Vagina (tissue), 2 donors: Measurements from ENCODE around the gene PIMREG. TPM values are rescaled to one million over a fixed set of nuclear protein-coding genes. Genes with fewer than 3 reads are reported as not detected.
A peak's percentile ranks its signal among the peaks of the same experiment; 100 is the strongest.

Source experiments
- DNase-seq, 2 donors: peaks; one replicate each; pipeline ENCODE4 v3.0.0-alpha.2; 2017; ENCODE audit errors: extremely low spot score in 2 of 2
- H3K27ac ChIP-seq: fragments of 200-600 bp; sonication (generic); one replicate; pipeline ENCODE4 v1.5.1; 2019
- H3K27me3 ChIP-seq: fragments of 200-600 bp; sonication (generic); one replicate; pipeline ENCODE4 v1.5.1; 2019
- H3K36me3 ChIP-seq, 2 donors: fragments of 200-600 bp; sonication (generic); one replicate each; pipeline ENCODE4 v1.5.1; 2017 to 2019
- H3K4me1 ChIP-seq: fragments of 200-600 bp; sonication (generic); one replicate; pipeline ENCODE4 v1.5.1; 2019
- H3K4me3 ChIP-seq, 2 donors: fragments of 200-600 bp; sonication (generic); 1 replicate in 1 of 2; 2 replicates in 1 of 2; pipeline ENCODE4 v1.5.1; 2016 to 2019
- H3K9me3 ChIP-seq: fragments of 200-600 bp; sonication (generic); one replicate; pipeline ENCODE4 v1.5.1; 2019
- POLR2A ChIP-seq, 2 donors: fragments of 450-650 bp; IDR thresholded peaks; one replicate each; pipeline ENCODE4 v1.6.1; 2017; ENCODE audit warnings: antibody characterized with exemption in 2 of 2, mild to moderate bottlenecking in 2 of 2, moderate library complexity in 2 of 2
- POLR2AphosphoS5 ChIP-seq, 2 donors: sonication (generic); formaldehyde crosslinking; IDR thresholded peaks; one replicate each; pipeline ENCODE4 v1.9.0; 2017; ENCODE audit warnings: antibody characterized with exemption in 2 of 2, mild to moderate bottlenecking in 2 of 2, low read depth in 1 of 2; ENCODE audit not compliant: insufficient read depth in 1 of 2
- intact Hi-C: fragments of 100-400 bp; cut with DNase I; formaldehyde crosslinking; loops from one replicate; pipeline ENCODE4 v1.15.1; 2023
- total RNA-seq: library from RNA; depleted of rRNA; stranded (reverse); fragments of >200 nt; gene quantifications from one replicate; pipeline ENCODE4 v1.2.3, GENCODE V29; 2016
- TF ChIP-seq, protein P1 (sequence below), 3 experiments: fragments of 450-650 bp in 2 of 3; fragments of 200-600 bp in 1 of 3; sonication (generic) in 1 of 3; IDR thresholded peaks; one replicate each; pipeline ENCODE4 v1.5.1; 2017 to 2019; ENCODE audit warnings: antibody characterized with exemption in 3 of 3, mild to moderate bottlenecking in 2 of 3, moderate library complexity in 2 of 3

Gene PIMREG
- total RNA-seq, 1 donor from 2014 or later = 0.74 TPM

DNA sequence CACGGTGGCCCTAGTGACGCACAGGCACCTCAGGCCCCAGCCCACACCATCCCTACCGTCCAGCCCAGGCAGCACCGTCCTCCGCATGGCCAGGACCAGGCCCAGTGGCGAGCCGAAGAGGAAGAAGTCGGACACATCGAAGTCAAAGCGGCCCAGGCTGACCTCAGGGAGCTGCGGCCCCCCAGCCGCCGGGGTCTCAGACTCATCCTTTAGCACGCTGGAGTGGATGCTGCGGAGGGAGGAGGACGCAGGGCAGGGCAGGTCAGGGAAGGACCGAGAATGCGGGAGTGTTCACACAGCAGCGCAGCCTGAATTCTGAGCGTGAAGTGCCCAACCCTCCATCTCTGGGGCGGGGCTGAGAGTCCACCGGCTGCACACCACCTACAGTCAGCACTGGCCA is 30.1 kb downstream of the PIMREG start:
- H3K27me3 ChIP-seq = no peaks in the 10 kb centered on the region
- H3K36me3 ChIP-seq = no peaks in the 10 kb centered on the region
- intact Hi-C loops = no loop called here
- H3K4me3 ChIP-seq = no peak overlapping the region
- peaks cover 23% of the 10 kb centered on the region for H3K4me1 ChIP-seq
- H3K27ac ChIP-seq = no peak overlapping the region
- DNase-seq = no peak
- no peaks in the 10 kb centered on the region for H3K9me3 ChIP-seq
- TF ChIP-seq, protein P1, sequence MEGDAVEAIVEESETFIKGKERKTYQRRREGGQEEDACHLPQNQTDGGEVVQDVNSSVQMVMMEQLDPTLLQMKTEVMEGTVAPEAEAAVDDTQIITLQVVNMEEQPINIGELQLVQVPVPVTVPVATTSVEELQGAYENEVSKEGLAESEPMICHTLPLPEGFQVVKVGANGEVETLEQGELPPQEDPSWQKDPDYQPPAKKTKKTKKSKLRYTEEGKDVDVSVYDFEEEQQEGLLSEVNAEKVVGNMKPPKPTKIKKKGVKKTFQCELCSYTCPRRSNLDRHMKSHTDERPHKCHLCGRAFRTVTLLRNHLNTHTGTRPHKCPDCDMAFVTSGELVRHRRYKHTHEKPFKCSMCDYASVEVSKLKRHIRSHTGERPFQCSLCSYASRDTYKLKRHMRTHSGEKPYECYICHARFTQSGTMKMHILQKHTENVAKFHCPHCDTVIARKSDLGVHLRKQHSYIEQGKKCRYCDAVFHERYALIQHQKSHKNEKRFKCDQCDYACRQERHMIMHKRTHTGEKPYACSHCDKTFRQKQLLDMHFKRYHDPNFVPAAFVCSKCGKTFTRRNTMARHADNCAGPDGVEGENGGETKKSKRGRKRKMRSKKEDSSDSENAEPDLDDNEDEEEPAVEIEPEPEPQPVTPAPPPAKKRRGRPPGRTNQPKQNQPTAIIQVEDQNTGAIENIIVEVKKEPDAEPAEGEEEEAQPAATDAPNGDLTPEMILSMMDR (IDR thresholded peaks at IDR 0.05) = no peak
- no peak for TF ChIP-seq POLR2AphosphoS5 (IDR thresholded peaks at IDR 0.05; ENCODE audit: insufficient read depth in 1 of 2, low read depth in 1 of 2)

- intact Hi-C loops = no loop called here
- Histone ChIP-seq H3K4me3 (no peak overlapping the region), H3K27ac (no peak overlapping the region), H3K27me3 (no peaks in the 10 kb centered on the region), H3K4me1 (peaks cover 23% of the 10 kb centered on the region), H3K36me3 (no peaks in the 10 kb centered on the region), H3K9me3 (no peaks in the 10 kb centered on the region)
- TF ChIP-seq POLR2A (IDR thresholded peaks at IDR 0.05) = no peak
- TF ChIP-seq, protein P1 (IDR thresholded peaks at IDR 0.05) = no peak
- no peak for TF ChIP-seq POLR2AphosphoS5 (IDR thresholded peaks at IDR 0.05; ENCODE audit: insufficient read depth in 1 of 2, low read depth in 1 of 2)
- no peak for DNase-seq
These were observed 30.7 kb downstream of the PIMREG start for GRCh38 chr17:6474906-6475305.

GRCh38 chr17:6475411-6475810 is 31.2 kb downstream of the PIMREG start:
- Histone ChIP-seq H3K4me3 (no peak overlapping the region), H3K27me3 (no peaks in the 10 kb centered on the region), H3K4me1 (peaks cover 23% of the 10 kb centered on the region), H3K36me3 (no peaks in the 10 kb centered on the region), H3K27ac (no peak overlapping the region), H3K9me3 (no peaks in the 10 kb centered on the region)
- intact Hi-C loops = no loop called here
- DNase-seq = no peak
- no peak for TF ChIP-seq POLR2A (IDR thresholded peaks at IDR 0.05)
- TF ChIP-seq, protein P1 (IDR thresholded peaks at IDR 0.05) = no peak
- TF ChIP-seq POLR2AphosphoS5 (IDR thresholded peaks at IDR 0.05; ENCODE audit: insufficient read depth in 1 of 2, low read depth in 1 of 2) = no peak

GRCh38 chr17:6476076-6476809 is 32.0 kb downstream of the PIMREG start:
- H3K27ac ChIP-seq = no peak overlapping the region
- peaks cover 23% of the 10 kb centered on the region for H3K4me1 ChIP-seq
- TF ChIP-seq POLR2AphosphoS5 (IDR thresholded peaks at IDR 0.05; ENCODE audit: insufficient read depth in 1 of 2, low read depth in 1 of 2) = peak in 1 of 2 donors; percentile 9
- TF ChIP-seq, protein P1 (IDR thresholded peaks at IDR 0.05) = no peak
- H3K36me3 ChIP-seq = no peaks in the 10 kb centered on the region
- H3K27me3 ChIP-seq = no peaks in the 10 kb centered on the region
- DNase-seq = no peak
- no peaks in the 10 kb centered on the region for H3K9me3 ChIP-seq
- intact Hi-C loops = no loop called here
- no peak overlapping the region for H3K4me3 ChIP-seq

GRCh38 chr17:6476810-6477179 is 32.5 kb downstream of the PIMREG start:
- no peak overlapping the region for H3K4me3 ChIP-seq

More at GRCh38 chr17:6476810-6477179, 32.5 kb downstream of the PIMREG start:
- TF ChIP-seq, protein P1 (IDR thresholded peaks at IDR 0.05) = no peak
- no peak for TF ChIP-seq POLR2AphosphoS5 (IDR thresholded peaks at IDR 0.05; ENCODE audit: insufficient read depth in 1 of 2, low read depth in 1 of 2)
- no peak for TF ChIP-seq POLR2A (IDR thresholded peaks at IDR 0.05)
- intact Hi-C loops = no loop called here
- H3K4me1 ChIP-seq = peaks cover 18% of the 10 kb centered on the region
- H3K27ac ChIP-seq = no peak overlapping the region
- no peaks in the 10 kb centered on the region for H3K36me3 ChIP-seq
- H3K9me3 ChIP-seq = no peaks in the 10 kb centered on the region
- no peak for DNase-seq
- H3K27me3 ChIP-seq = no peaks in the 10 kb centered on the region
